Hepatocyte (in vitro differentiated cells): Measurements from ENCODE around the gene FKBP7.
A peak's percentile ranks its signal among the peaks of the same experiment; 100 is the strongest.

Source experiments
- EZH2 ChIP-seq: fragments of 200-600 bp; sonication (generic); IDR thresholded peaks from 2 replicates; pipeline ENCODE4 v1.6.1; 2016; ENCODE audit warnings: antibody characterized with exemption, mild to moderate bottlenecking, borderline replicate concordance
- EZH2phosphoT487 ChIP-seq: fragments of 200-600 bp; sonication (generic); IDR thresholded peaks from one replicate; pipeline ENCODE4 v1.6.1; 2018; ENCODE audit warnings: antibody characterized with exemption, mild to moderate bottlenecking, low read depth, moderate library complexity; ENCODE audit not compliant: unreplicated experiment, severe bottlenecking
- TF ChIP-seq, protein P1 (sequence below): fragments of 200-600 bp; sonication (generic); IDR thresholded peaks from 2 replicates; pipeline ENCODE4 v1.5.1; 2016; ENCODE audit warnings: antibody characterized with exemption, mild to moderate bottlenecking; ENCODE audit not compliant: poor library complexity

- TF ChIP-seq, protein P1, sequence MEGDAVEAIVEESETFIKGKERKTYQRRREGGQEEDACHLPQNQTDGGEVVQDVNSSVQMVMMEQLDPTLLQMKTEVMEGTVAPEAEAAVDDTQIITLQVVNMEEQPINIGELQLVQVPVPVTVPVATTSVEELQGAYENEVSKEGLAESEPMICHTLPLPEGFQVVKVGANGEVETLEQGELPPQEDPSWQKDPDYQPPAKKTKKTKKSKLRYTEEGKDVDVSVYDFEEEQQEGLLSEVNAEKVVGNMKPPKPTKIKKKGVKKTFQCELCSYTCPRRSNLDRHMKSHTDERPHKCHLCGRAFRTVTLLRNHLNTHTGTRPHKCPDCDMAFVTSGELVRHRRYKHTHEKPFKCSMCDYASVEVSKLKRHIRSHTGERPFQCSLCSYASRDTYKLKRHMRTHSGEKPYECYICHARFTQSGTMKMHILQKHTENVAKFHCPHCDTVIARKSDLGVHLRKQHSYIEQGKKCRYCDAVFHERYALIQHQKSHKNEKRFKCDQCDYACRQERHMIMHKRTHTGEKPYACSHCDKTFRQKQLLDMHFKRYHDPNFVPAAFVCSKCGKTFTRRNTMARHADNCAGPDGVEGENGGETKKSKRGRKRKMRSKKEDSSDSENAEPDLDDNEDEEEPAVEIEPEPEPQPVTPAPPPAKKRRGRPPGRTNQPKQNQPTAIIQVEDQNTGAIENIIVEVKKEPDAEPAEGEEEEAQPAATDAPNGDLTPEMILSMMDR, result peak; percentile 64
- TF ChIP-seq EZH2phosphoT487 (no peak), EZH2 (no peak)
Observed at GRCh38 chr2:178478439-178479274, at the start of gene FKBP7.
